PC-3 (cell line): ENCODE results near the gene FGGY.

Experiments used
- CTCF ChIP-seq: fragments of 300-600 bp; sonication (generic); conservative IDR thresholded peaks from 2 replicates; pipeline ENCODE4 v1.5.1; 2017; ENCODE audit warnings: antibody characterized with exemption, low read depth, mild to moderate bottlenecking, low read length
- EZH2 ChIP-seq: fragments of 300-600 bp; sonication (generic); IDR thresholded peaks from one replicate; pipeline ENCODE4 v1.6.1; 2017; ENCODE audit warnings: antibody characterized with exemption, mild to moderate bottlenecking, low read length; ENCODE audit not compliant: unreplicated experiment
- EZH2phosphoT487 ChIP-seq: fragments of 300-600 bp; sonication (generic); IDR thresholded peaks from 2 replicates; pipeline ENCODE4 v1.6.1; 2018; ENCODE audit warnings: mild to moderate bottlenecking, antibody characterized with exemption, low read length, borderline replicate concordance

- no peak for TF ChIP-seq CTCF
- TF ChIP-seq EZH2phosphoT487: no peak
- TF ChIP-seq EZH2: no peak
These were observed 202.5 kb downstream of the FGGY start for GRCh38 chr1:59499273-59499942.
